NCI-H345 treated with DMSO at 0.1 percent for 48 hours (cell line): Measurements from ENCODE around the gene MTX2.

Experiments used
- DNase-seq: peaks from one replicate; lab custom pipeline; 2025; ENCODE audit not compliant: unreplicated experiment; lab: John Stamatoyannopoulos, UW

Gene MTX2

DNA sequence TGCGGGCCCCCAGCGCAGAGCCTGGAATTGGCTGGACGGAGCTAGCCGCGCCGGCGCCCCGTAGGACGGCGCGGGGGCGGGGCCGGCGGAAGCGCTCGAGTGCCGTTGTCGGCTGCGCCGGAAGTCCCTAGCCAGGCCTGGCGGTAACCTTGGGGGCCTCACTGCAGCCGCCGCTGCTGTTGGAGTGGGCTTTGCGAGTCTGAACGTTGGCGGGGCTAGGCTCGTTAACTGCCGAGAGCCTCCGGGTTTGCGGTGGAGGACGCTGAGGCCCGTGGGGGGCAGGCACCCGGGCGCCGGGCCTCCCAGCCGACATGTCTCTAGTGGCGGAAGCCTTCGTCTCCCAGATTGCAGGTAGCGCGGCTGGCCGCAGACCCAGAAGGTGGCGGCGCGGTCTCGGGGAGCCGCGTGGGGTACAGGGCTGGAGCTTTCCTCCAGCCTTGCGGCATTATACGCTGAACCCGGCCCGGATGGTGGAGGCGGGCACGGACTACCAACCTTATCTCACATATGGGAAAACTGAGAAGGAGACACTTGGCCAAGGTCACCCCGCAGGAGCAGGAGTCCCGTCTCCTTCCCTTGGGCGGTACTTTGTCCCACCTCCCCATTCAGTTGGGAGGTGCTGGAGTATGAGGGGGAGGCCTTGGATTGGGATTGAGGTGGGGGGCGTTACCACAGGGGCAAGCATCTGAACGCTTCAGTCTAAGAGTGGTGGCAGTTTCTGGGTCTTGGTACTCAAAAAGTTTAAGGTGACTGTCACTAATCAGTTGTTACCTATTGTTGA lies at the start of gene MTX2:
TSS of gene MTX2 (plus strand) at position 124 of the 781 bp plus-strand sequence. CDS start at position 312, 188 bp downstream.
- DNase-seq: peak; percentile 67

DNA sequence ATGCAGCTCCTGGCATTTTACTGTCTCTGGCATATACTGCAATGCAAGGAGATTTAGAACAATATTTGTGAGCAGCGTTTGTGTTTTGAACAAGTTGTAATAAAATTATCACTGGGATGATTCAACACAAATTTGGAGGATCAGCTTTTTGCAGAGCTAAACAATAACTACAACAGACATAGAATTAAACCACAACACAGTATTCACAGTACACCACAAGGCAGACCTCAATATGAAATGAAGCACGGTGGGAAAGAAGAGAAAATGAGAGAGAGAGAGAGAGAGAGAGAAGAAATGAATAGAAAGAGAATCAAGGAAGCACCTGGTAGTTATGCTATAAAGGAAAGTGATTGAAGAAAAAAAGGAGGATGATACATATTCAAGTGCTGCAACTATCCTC lies 41.4 kb upstream of the MTX2 start:
- DNase-seq: no peak

- no peak for DNase-seq
Observed at GRCh38 chr2:176234156-176234555, 35.1 kb upstream of the MTX2 start.

DNA sequence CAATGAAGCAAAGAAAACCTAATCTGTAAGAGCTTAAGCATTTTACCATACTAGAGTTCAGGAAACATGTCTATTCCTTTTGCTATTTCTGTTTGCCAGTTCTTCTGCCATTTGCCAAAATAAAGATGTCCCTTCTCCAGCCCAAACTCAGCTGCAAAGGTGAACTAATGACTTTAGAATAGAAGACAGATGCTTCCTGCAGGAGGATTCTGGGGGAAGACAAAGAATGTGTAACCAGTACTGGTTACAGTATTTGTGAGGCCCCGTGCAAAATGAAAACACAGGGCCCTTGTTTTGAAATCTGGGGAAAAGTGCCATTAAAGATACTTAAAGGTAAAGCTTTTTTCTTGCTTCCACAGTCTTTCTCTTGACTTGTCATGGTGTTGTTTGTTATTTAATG lies 34.3 kb upstream of the MTX2 start:
- no peak for DNase-seq

- no peak for DNase-seq
Observed at GRCh38 chr2:176237456-176237855, 31.8 kb upstream of the MTX2 start.

- no peak for DNase-seq
Observed at GRCh38 chr2:176239031-176239430, 30.2 kb upstream of the MTX2 start.

GRCh38 chr2:176240301-176240700 lies 28.9 kb upstream of the MTX2 start:
- DNase-seq: no peak

DNA sequence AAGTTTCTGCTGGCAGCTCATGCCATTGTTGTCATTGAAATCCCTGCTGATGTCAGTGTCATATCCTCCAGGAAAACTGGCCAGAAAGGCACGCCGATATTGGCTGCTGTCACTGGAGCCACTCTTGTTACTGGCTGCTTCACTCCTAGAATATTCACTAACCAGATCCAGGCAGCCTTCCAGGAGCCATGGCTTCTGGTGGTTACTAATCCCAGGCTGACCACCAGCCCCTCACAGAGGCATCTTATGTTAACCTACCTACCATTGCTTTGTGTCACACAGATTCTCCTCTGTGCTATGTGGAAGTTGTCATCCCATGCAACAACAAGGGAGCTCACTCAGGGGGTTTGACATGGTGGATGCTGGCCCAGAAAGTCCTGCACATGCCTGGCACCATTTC lies 27.0 kb upstream of the MTX2 start:
- DNase-seq: no peak

GRCh38 chr2:176246331-176246730 lies 22.9 kb upstream of the MTX2 start:
- DNase-seq: no peak

- no peak for DNase-seq
Observed at GRCh38 chr2:176247859-176248258, 21.4 kb upstream of the MTX2 start.

- DNase-seq: no peak
Observed at GRCh38 chr2:176251928-176252327, 17.3 kb upstream of the MTX2 start.

DNA sequence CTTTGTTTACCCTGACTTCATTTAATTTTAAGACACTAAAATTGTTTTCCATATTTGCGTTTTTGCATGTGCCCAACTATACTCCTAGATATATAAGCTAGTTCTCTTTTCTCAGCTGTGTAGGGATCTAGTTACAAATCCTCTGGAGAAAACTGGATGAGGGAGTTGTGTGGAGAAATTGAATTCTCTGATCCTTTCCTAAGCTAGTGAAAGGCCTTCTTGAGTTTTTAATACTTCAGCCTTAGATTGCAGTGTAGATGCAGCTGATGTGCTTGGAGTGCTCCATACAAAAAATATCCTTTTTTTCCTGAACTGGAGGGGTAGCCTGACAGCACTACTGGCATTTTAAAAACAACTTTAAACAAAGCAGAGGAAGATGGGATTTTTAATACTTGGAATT lies 8.6 kb upstream of the MTX2 start:
- no peak for DNase-seq

- DNase-seq: no peak
Observed at GRCh38 chr2:176261136-176261535, 8.1 kb upstream of the MTX2 start.

DNA sequence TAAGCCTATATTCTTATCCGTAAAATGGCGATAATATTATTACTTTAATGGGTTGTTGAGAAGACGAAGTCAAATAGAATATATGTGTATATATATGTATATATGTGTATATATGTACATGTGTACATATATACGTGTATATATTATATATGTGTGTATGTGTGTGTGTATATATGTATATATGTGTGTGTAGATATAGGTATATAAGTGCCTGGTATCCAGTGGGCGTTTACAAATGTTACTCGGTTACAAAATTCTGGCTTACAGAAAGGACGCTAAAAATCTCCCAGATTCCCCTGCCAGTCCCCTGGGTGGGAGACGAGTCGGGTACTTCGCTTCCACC lies 295 bp upstream of the MTX2 start:
- DNase-seq: no peak

DNA sequence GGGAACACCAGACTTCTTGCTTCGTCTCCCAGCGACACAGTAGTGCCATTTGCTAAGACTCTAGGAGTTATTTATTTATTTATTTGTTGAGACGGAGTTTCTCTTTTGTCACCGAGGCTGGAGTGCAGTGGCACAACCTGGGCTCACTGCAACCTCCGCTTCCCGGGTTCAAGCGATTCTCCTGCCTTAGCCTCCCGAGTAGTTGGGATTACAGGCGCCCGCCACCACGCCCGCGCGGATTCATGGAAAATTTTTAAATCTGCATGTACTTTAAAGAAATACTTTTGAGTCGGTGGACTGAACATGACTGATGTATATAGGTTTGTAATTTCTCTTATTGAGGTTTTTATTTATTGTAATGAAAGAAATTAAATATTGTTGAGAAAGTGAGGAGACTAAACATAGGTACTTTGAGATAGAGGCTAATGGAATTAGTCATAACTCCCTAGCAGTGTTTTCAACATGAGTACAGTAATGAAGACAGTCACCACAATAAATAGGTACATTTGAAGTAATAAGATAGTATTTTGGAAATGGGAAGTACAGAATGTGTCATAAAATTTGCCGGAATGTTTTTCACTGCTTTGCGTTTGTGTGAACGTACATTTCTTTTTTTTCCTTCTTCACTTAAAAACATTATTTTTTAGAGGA lies 983 bp downstream of the MTX2 start:
- DNase-seq: no peak

DNA sequence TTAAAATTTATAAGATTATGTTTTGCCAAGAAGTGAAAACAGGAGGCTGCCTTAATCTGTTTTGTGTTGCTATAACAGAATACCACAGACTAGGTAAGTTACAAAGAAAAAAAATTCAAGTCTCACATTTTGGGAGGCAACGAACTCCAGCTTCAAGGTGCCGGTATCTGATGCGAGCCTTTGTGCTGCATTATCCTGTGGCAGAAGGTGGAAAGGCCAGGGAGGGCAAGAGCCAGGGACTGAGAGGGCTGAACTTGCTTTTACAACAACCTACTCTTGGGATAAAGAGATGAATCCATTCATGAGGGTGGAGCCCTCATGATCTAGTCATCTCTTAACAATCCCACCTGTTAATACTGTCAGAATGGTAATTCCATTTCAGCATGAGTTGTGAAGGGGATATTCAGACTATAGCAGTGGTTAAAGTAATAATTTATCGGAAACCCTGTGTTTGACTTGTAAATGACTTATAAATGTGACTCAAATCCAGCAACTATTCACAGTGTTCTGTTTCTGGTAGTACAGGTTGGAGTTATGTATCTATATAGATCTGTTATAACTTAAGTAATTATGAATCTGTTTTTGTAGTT lies 3.7 kb downstream of the MTX2 start:
- DNase-seq: no peak

DNA sequence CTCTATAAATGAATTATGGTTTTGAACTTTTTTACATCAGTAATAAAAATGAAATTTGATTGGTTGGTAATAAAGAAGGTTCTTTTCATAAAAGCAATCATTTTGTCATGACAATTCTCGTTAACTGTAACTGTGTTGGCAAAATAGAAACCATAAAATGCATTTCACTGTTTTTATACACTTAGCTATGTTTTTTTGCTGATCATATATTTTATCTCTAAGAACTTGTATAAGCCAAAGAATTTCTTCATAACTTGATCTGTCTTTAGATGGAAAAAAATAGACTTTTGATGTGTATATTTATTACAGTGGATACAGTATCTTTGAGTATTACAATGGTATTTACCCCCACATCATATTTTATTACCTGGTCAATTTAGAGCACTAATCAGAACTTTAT lies 9.7 kb downstream of the MTX2 start:
- DNase-seq: no peak

DNA sequence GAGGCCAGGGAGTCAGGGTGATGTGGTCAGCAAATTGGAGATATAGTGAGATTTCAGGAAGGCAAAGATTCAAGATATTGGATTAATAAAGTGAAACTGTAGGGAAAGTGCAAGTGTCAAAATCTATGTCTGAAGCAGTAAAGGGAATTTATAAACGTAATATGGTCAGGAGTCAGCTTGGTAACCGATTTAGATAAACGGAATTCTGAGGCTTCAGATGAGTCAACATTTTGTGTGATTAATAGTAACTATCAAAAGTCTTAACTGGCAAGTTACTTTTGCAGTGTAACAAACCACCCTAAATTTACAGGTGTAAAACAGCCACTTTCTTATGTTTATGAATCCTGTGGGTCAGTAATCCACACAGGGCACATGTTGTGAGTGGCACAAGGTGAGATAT lies 10.9 kb downstream of the MTX2 start:
- DNase-seq: no peak

GRCh38 chr2:176280867-176281658 lies 11.8 kb downstream of the MTX2 start:
- DNase-seq: no peak

GRCh38 chr2:176283291-176284068 lies 14.2 kb downstream of the MTX2 start:
- DNase-seq: no peak
